Right lobe of liver (tissue), 6 donors: Measurements from ENCODE around the gene CERS6. TPM values are rescaled to one million over a fixed set of nuclear protein-coding genes. Genes with fewer than 3 reads are reported as not detected.

Experiments used
- ATAC-seq, 4 donors: fragments of 200-7000 bp; cut with Tn5 transposase; one replicate each; pipeline ENCODE4 v1.9.1; 2020; ENCODE audit warnings: mild to moderate bottlenecking in 4 of 4, moderate library complexity in 4 of 4
- DNase-seq, 3 donors: peaks; one replicate each; pipeline ENCODE4 v3.0.0-alpha.2; 2020
- H3K27ac ChIP-seq, 3 donors: fragments of 200-600 bp; one replicate each; pipeline ENCODE4 v1.8.0; 2022
- H3K27me3 ChIP-seq, 2 donors: fragments of 200-600 bp; one replicate each; pipeline ENCODE4 v1.8.0; 2022
- H3K36me3 ChIP-seq, 4 donors: fragments of 200-600 bp; sonication (generic) in 1 of 4; one replicate each; pipeline versions ENCODE4 v1.5.1 to v1.8.0; 2017 to 2022; ENCODE audit warnings: control low read depth in 1 of 4
- H3K4me1 ChIP-seq, 4 donors: fragments of 200-600 bp; sonication (generic) in 1 of 4; one replicate each; pipeline versions ENCODE4 v1.5.1 to v1.8.0; 2017 to 2022; ENCODE audit warnings: control low read depth in 1 of 4
- H3K4me3 ChIP-seq, 3 donors: fragments of 200-600 bp; one replicate each; pipeline ENCODE4 v1.8.0; 2022
- H3K9me3 ChIP-seq, 4 donors: fragments of 200-600 bp; sonication (generic) in 1 of 4; one replicate each; pipeline versions ENCODE4 v1.5.1 to v1.8.0; 2017 to 2022; ENCODE audit warnings: control low read depth in 1 of 4
- CTCF ChIP-seq, 4 donors: fragments of 200-600 bp in 3 of 4; fragments of 450-650 bp in 1 of 4; IDR thresholded peaks; one replicate each; pipeline versions ENCODE4 v1.5.1 to v1.8.0; 2016 to 2022; ENCODE audit warnings: antibody characterized with exemption in 4 of 4, mild to moderate bottlenecking in 2 of 4
- POLR2A ChIP-seq: fragments of 450-650 bp; IDR thresholded peaks from one replicate; pipeline ENCODE4 v1.6.1; 2017; ENCODE audit warnings: antibody characterized with exemption, mild to moderate bottlenecking
- WGBS: methylation state at CpG from one replicate; pipeline ENCODE4 v1.1.6; 2018; ENCODE audit warnings: low coverage, low lambda C conversion rate; ENCODE audit not compliant: insufficient coverage; ENCODE audit errors: missing lambda C conversion rate; 5-methylcytosine and 5-hydroxymethylcytosine counted together
- intact Hi-C, 2 donors: fragments of 100-400 bp; cut with DNase I; formaldehyde crosslinking; loops; one replicate each; pipeline versions ENCODE4 v1.11.2 to v1.14.1; 2022
- total RNA-seq, 6 experiments: library from RNA; depleted of rRNA in 2 of 6; stranded (reverse); fragments of >200 nt in 2 of 6; fragmentation: NEBNext Ultra II Directional in 3 of 6; extraction: Animal tissue kit (Norgen Biotek cat#: 25700) in 3 of 6; gene quantifications; one replicate each; pipeline versions ENCODE4 v1.1.0 to v1.2.4, GENCODE V29; 2016 to 2023
- donor health status: DM: no; HTN: yes; CAD: no.
- donor health status: DM: no; HTN: no; CAD: no.
- donor health status: DM: no; HTN: no; CAD: no.
- donor health status: DM: no; HTN: yes; CAD: no.
- donor health status: DM: no; HTN: yes; CAD: no.

The CERS6 gene
- total RNA-seq, 6 experiments from 2014 or later: 10.4 to 30.1 (median 15.6) TPM

- 100% methylated on average over 1 of the region's 1 CpG for WGBS
- H3K4me1 ChIP-seq: no peaks in the 10 kb centered on the region
- DNase-seq: no peak
- no peak overlapping the region for H3K4me3 ChIP-seq
- ATAC-seq: peak in 3 of 4 donors; percentile 6 to 40 (median 34)
- intact Hi-C loops: no loop called here
- H3K27ac ChIP-seq: no peak overlapping the region
- no peaks in the 10 kb centered on the region for H3K36me3 ChIP-seq
- TF ChIP-seq POLR2A: no peak
- no peak for TF ChIP-seq CTCF (IDR thresholded peaks at IDR 0.05)
- H3K27me3 ChIP-seq: no peaks in the 10 kb centered on the region
- H3K9me3 ChIP-seq: no peaks in the 10 kb centered on the region
Observed at GRCh38 chr2:168798888-168799410, 342.9 kb downstream of the CERS6 start.

DNA sequence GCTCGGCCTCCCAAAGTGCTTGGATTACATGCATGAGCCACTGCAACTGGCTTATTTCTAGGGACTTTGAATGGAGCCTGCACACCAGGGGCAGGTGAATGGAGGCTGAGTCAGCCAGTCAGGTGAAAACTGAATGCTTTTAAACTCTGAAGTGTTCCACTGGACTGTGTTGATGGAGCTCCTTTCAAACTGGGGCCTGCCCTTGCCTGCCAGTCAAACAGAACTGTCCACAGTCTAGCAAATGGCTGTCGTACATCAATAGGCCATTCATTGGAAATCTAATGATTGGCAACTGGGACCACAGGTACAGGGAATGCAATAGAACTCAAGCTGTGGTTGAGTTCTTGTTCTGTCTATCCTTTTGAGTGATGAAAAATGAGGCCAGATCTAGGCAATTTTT is 345.4 kb downstream of the CERS6 start:
- Histone ChIP-seq H3K27ac (no peak overlapping the region), H3K4me3 (no peak overlapping the region), H3K36me3 (no peaks in the 10 kb centered on the region), H3K4me1 (no peaks in the 10 kb centered on the region), H3K27me3 (no peaks in the 10 kb centered on the region), H3K9me3 (no peaks in the 10 kb centered on the region)
- 0% methylated on average over 1 of the region's 2 CpGs for WGBS
- ATAC-seq (no peak), DNase-seq (no peak)
- intact Hi-C loops: no loop called here
- TF ChIP-seq CTCF (IDR thresholded peaks at IDR 0.05) (no peak), POLR2A (no peak)

DNA sequence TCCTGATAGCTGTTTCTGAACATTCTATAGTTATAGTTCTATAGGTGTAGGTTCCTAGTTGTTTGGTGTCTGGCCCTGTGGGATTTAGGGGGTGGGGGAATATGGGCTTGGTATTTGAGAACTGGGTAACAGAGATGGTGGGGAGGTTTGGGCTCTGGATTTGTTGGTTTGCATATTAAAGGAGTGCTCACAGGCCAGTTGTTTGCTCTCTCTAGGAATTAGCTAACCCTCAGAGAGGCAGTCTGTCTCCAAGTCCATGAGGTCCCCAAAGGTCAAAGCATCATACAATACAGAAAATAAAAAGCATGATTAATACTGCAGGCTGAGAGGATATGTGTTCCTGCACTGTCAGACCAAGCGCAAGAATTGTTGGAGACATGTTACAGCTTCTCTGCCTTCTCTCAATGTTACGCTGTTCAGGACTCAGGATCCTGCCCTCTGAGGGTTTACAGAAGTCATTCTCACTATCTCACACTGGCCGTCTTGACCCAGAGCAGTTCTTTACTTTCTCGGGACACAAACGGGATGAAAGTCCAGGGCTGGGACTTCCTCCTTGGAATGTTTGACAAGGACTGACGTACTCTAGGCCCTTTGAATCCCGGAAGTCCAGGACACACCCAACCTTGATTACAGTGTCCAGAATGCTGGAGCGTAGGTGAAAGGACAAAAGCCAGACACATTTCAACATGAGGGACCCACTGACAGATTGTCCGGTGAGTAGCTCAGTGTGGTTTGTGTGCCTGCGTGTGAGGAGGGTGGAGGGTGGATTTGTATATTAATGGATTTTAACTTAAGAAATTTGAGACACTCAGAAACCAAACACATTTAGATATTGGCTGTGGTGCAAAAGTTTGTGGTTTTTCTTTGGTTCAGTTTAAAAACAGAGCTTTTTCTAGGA is 346.1 kb downstream of the CERS6 start, which contains the start of gene NOSTRIN:
Gene NOSTRIN (plus strand): TSS at position 677 of the 898 bp plus-strand sequence. CDS start 10 bp downstream, at position 687.
- ATAC-seq: peak; percentile 65 to 77 (median 68)
- intact Hi-C loops: no loop called here
- no peaks in the 10 kb centered on the region for H3K27me3 ChIP-seq

More for the DNA sequence above, 346.1 kb downstream of the CERS6 start, which contains the start of gene NOSTRIN:
- 51% methylated on average over 7 of the region's 10 CpGs for WGBS
- Histone ChIP-seq H3K27ac (peak within 1 kb of the TSS; percentile 20 to 43 (median 31)), H3K36me3 (no peaks in the 10 kb centered on the region), H3K4me1 (no peaks in the 10 kb centered on the region), H3K4me3 (peak within 1 kb of the TSS; percentile 14 to 31 (median 18)), H3K9me3 (no peaks in the 10 kb centered on the region)
- TF ChIP-seq POLR2A (peak; percentile 48), CTCF (IDR thresholded peaks at IDR 0.05) (no peak)
- DNase-seq: peak in 1 of 3 donors; percentile 47
